NCI-H2171 (cell line): ENCODE results near the gene B4GALT2.

ENCODE experiments used
- DNase-seq: peaks from one replicate; lab custom pipeline; 2025; lab: John Stamatoyannopoulos, UW

Gene B4GALT2

DNA sequence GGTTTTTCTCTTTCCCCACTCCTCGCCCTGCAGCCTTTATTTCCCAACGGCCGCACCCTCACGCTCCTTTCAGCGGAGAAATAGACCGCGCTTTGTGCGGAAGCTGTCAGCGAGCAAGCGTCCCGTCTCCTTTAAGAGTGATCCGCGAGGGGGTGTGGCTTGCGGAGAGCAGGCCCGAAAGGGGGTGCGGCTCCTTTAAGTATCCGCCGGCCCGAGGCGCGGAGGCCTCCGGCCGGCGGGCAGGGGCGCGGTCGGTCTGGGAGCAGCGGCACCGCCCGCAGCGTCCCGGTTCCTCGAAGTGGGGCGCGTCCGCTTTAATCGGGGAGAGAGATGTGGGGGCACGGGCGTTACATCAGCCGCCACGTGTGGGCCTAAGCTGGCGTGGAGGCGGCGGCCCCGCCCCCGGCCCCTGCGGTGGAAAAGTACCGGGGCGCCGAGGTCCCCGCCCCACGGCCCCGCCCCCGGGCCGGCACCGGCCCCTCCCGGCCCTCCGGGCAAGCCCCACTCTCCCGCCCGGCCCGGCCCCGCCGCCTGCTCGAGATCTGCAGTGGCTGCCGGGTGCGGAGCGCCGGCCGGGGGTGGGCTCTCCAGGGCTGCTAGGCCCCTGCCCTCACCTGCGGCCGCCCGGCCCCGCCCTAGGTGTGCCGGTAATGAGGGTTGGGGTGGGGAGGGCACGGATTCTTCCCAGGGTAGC is 51.0 kb downstream of the B4GALT2 start:
- DNase-seq: peak; percentile 80

DNA sequence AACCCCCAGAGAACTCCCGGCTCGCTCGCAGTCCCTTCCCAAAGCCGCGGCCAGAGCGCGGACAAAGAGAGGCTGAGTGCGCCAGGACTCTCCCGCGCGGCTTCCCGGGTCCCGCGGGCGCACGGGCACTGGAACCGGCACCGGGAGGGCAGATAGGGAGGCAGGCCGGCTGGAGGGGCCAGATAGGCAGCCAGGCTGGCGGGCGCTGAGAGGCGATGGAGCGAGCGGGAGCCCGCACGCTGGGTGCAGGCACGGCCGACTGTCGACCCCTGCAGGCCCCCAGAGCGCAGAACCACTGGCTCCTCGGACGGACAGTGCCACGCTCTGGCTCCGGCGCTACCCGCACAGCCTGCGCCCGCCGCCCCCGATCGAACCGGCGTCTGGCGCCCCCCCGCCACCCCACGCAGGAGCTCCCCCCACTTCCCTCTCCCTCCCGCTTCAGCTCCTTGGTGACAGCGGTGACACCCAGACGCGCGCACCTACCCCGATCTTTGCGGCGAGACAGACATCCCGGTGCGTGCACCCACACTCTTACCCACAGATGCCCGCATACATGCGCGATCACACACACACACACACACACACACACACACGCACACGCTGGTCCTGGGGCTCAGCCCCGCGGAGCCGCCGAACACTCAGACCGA is 51.7 kb downstream of the B4GALT2 start:
- no peak for DNase-seq

- DNase-seq: peak; percentile 34
Observed at GRCh38 chr1:44031252-44032169, 52.5 kb downstream of the B4GALT2 start, which contains the start of gene SLC6A9. Gene SLC6A9, minus strand, starts transcription at chr1:44031462. Its CDS starts 7,185 bp downstream, at chr1:44024277.

DNA sequence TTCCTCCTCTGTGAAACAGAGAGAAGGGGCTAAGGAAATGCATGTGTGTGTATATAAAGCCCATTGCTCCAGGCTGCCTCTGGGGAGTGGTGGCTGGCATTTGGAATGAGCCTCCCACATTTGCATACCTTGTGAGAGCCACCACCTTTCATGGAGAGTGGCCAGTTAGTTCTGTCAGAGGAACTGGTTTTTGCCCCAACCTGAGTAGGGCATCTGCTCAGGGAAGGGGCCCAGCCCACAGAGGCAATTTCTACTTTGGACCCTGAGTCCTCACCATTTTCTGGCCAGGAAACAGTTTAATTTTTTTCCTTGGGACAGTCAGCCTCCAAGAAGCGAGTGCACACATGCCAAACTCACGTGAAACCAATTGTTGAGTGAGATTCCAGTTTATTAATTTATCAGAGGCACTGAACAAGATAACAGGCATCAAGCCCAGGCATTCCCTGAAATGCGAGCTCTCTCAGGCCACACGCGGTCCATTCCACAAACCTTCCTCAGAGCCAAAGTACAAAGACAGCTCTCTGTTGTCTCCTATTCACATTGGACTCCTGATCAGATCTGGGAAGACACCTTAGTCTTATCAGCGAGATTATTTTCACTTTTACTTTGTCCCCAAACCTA is 53.3 kb downstream of the B4GALT2 start:
- DNase-seq: no peak

DNA sequence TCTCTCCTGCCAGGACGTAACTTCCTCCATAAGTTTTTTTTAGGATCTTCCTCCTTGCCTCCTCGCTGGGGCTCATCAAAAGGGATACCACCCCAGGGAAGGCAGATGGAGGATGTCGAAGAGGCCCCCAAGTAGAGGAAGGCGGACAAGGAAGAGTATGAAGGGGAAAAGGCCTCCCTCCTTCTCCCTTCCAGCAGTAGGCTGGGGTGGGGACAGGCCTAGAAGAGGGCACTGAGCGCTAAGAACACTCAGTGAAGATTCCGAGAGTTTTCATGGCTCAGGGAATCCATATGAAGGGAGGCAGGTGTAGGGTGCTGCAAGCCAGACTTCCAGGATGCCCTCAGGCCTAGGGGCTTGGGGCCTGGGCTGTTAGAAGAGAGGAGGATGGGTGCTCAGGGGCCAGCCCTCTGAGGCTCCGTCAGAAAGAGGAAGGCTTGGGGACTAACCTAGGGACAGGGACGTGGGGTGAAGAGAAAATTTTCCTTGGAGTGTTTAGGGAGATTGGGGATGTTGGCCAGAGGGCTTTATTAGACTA is 54.1 kb downstream of the B4GALT2 start:
- DNase-seq: no peak

GRCh38 chr1:44033756-44034155 is 54.7 kb downstream of the B4GALT2 start:
- no peak for DNase-seq

GRCh38 chr1:44034423-44034822 is 55.4 kb downstream of the B4GALT2 start:
- no peak for DNase-seq

DNA sequence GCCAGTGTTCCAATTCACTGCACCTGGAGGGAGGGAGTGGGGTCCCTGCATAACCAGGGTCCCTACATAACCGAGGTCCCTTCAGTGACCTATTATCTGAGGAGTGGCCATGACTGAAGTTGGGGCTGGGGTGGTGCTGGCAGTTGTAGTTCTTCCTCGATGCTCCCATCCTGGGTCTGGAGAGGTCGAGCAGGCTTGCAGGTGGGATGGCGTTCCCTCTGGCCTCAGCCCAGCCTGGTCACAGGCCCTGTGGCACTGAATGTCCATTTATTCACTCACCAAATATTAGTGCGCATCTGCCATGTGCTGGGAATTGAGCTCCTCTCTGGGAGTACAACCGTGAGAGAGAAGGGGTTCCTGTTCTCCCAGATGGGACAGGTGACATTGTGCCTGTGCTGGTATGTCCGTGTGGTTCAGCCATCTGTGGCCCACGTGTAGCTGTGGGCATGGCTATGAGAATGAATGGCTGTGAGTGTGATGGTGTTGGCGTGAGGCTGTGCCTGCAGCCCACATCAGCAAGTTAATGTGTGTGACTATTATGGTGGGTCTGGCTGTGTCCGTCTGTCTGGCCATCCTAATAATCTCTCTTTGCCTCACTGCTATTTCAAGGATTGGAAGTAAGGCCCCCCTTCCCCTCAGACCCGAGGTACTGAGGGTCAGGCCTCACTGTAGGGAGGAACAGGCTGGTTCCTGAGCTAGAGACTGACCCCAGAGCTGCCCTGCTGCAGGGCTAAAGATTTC is 56.1 kb downstream of the B4GALT2 start:
- DNase-seq: no peak

GRCh38 chr1:44035726-44036408 is 56.9 kb downstream of the B4GALT2 start:
- no peak for DNase-seq

DNA sequence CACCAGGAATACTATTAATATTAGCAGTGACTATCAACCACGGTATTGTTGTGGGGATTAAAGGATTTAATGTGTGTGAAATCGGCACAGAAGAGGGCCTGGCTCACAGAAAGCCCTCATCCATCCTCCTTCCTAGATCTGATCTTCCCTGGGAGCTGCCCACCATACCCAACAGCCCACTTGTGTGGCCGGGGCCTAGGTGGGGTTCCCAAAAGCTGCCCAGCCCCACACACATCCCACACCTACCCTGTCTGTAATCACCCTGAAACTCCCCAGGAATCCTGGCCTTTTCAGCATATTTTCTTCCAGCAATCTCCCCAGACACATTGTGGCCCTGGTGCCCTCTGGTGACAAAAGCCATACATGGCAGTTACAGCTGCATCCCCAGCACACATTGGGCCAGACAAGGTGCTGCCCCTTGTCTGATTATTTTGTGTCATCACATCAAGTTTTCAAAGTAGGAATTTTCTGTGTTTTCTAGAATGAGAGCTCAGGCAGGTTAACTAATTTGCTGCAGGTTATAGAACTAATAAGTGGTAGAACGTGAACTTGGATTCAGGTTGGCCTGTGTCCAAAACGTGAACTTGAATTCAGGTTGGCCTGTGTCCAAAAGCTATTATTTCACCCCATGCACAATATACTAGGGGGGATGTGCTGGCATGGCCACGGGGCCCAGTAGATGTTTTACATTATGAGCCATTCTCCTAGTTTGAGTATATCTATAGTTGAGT is 57.6 kb downstream of the B4GALT2 start:
- DNase-seq: peak; percentile 76

- DNase-seq: peak; percentile 87
Observed at GRCh38 chr1:44037154-44037553, 58.1 kb downstream of the B4GALT2 start.

- no peak for DNase-seq
Observed at GRCh38 chr1:44038876-44039657, 60.1 kb downstream of the B4GALT2 start.

DNA sequence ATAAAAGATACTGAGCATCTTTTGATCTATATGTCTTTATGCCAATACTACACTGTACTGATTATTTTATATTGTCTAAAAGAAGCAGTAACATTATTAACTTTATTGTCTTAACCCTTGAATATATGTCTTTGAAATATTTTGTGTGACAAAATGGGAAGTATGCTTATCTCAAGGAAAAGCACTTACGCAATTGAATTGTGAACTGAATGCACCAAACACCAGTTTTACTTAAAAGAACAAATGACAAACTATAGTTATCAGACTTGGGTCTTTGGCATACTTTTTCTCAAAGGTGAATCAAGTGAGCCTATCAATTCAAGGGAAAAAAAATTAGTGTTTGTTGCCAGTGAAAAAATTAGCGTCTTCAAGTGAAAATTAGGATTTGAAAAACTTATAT is 61.4 kb downstream of the B4GALT2 start:
- no peak for DNase-seq
